SU-DHL-6 (cell line): Measurements from ENCODE around the gene HMG20A.

Source experiments
- CTCF ChIP-seq: fragments of 200-600 bp; sonication (generic); IDR thresholded peaks from one replicate; pipeline ENCODE4 v1.5.1; 2017; ENCODE audit warnings: antibody characterized with exemption, mild to moderate bottlenecking, low read length, moderate library complexity; ENCODE audit not compliant: insufficient read depth, poor library complexity, severe bottlenecking
- EZH2phosphoT487 ChIP-seq: fragments of 200-600 bp; sonication (generic), shearing (Covaris generic); conservative IDR thresholded peaks from 2 replicates; pipeline ENCODE4 v1.6.1; 2018; ENCODE audit warnings: mild to moderate bottlenecking, antibody characterized with exemption, low read length, moderate library complexity, mixed read lengths

GRCh38 chr15:77454265-77454664 lies 33.6 kb downstream of the HMG20A start:
- no peak for TF ChIP-seq CTCF
- TF ChIP-seq EZH2phosphoT487 = no peak
